K562 (cell line): ENCODE results near the gene ARID4B.
"Not testable (repeated sequence)": the region's sequence is repeated elsewhere in the genome, so short reads cannot be mapped to it uniquely, and the experiment has no call there.

ENCODE experiments used
- FOXK1 ChIP-seq: sonication (generic); formaldehyde crosslinking; IDR thresholded peaks from 2 replicates; pipeline ENCODE4 v1.8.0; 2022; ENCODE audit warnings: missing genetic modification reagents, mild to moderate bottlenecking, borderline replicate concordance
- GTF2A2 ChIP-seq: IDR thresholded peaks from 2 replicates; pipeline ENCODE4 v1.6.1; 2016; ENCODE audit warnings: mild to moderate bottlenecking, missing genetic modification characterization, missing compliant biosample characterization
- ZNF253 ChIP-seq: fragments of 250-450 bp; sonication (Bioruptor Pico); conservative IDR thresholded peaks from 2 replicates; pipeline ENCODE4 v1.6.1; 2021; ENCODE audit warnings: mild to moderate bottlenecking
- TF ChIP-seq, protein P1 (sequence below): fragments of 450-650 bp; conservative IDR thresholded peaks from 2 replicates; pipeline ENCODE4 v1.6.1; 2016; ENCODE audit warnings: missing genetic modification characterization, low read depth, mild to moderate bottlenecking, control low read depth, missing compliant biosample characterization

DNA sequence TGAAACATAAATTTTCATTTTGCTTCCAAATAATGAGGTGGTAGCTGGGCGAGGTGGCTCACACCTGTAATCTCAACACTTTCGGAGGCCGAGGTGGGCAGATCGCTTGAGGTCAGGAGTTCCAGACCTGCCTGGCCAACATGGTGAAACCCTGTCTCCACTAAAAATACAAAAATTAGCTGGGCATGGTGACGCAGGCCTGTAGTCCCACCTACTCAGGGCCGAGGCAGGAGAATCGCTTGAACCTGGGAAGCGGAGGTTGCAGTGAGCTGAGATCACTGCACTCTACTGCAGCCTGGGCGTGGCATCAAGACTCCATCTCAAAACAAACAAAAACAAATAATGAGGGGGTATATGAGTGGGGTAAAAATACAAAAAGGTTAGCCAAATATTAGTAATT is 168.0 kb downstream of the ARID4B start:
- TF ChIP-seq GTF2A2; ZNF253 (CRISPR knock-in tag); FOXK1: not testable (repeated sequence)
- TF ChIP-seq, protein P1, sequence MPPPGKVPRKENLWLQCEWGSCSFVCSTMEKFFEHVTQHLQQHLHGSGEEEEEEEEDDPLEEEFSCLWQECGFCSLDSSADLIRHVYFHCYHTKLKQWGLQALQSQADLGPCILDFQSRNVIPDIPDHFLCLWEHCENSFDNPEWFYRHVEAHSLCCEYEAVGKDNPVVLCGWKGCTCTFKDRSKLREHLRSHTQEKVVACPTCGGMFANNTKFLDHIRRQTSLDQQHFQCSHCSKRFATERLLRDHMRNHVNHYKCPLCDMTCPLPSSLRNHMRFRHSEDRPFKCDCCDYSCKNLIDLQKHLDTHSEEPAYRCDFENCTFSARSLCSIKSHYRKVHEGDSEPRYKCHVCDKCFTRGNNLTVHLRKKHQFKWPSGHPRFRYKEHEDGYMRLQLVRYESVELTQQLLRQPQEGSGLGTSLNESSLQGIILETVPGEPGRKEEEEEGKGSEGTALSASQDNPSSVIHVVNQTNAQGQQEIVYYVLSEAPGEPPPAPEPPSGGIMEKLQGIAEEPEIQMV (tag), result not testable (repeated sequence)
